ENCODE results near the gene BRMS1.

BRMS1 gene

DNA sequence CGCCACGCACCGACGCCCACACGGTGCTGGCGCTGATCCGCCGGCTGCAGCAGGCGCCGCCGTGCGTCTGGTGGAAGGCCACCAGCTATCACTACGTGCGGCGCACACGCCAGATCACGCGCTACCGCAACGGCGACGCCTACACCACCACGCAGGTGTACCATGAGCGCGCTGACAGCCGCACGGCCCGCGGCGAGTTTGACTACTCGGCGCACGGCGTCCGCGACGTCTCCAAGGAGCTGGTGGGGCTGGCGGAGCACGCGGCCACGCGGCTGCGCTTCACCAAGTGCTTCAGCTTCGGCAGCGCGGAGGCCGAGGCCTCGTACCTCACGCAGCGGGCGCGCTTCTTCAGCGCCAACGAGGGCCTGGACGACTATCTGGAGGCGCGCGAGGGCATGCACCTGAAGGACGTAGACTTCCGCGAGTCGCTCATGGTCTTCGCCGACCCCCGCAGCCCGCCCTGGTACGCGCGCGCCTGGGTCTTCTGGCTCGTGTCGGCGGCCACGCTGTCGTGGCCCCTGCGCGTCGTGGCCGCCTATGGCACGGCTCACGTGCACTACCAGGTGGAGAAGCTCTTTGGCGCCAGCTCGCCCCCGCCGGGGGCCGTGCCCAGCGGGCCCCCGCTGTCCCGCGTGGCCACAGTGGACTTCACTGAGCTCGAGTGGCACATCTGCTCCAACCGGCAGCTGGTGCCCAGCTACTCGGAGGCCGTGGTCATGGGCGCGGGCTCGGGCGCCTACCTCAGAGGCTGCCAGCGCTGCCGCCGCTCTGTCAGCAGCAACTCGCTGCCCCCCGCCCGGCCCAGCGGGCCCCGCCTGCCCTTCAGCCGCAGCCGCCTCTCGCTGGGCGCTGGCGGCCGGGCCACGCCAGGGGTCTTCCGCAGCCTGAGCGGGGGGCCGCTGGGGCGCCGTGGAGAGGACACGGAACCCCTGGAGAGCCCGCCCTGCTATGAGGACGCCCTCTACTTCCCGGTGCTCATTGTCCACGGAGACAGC is 50.0 kb downstream of the BRMS1 start:
- no peak for DNase-seq

DNA sequence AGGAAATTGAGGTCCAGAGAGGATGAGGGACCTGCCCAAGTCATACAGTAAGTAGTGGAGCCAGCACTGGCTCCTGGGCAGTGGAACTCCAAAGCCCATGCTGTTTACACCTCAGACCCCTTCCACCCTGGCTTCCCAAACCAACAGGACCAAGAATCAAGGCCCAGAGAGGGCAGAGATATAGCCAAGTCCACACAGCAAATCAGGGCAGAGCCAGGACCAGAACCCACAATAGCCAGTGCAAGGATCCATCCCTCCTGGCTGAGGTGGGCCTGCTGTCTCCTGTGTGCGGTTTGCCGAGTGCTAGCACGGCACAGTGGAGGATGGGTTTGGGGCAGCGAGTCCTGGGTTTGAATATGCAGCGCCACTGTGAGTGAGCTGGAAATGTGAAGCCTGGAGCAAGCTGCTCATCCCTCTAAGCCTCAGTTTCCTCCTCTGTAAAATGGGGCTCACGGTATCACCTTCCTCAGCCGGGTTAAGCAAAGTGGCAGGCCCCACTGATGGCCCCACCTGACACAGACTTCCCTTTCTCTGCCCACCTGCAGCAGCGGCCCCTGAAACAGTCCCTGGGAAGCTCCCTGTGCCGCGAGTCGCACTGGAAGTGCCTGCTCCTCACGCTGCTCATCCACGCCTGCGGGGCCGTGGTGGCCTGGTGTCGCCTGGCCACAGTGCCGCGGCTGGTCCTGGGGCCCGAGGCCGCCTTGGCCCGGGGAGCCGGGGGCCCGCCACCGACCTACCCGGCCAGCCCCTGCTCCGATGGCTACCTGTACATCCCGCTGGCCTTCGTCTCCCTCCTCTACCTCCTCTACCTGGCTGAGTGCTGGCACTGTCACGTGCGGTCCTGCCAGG is 50.9 kb downstream of the BRMS1 start:
- DNase-seq: no peak

- DNase-seq: no peak
These were observed 51.6 kb downstream of the BRMS1 start for GRCh38 chr11:66293352-66293751.

DNA sequence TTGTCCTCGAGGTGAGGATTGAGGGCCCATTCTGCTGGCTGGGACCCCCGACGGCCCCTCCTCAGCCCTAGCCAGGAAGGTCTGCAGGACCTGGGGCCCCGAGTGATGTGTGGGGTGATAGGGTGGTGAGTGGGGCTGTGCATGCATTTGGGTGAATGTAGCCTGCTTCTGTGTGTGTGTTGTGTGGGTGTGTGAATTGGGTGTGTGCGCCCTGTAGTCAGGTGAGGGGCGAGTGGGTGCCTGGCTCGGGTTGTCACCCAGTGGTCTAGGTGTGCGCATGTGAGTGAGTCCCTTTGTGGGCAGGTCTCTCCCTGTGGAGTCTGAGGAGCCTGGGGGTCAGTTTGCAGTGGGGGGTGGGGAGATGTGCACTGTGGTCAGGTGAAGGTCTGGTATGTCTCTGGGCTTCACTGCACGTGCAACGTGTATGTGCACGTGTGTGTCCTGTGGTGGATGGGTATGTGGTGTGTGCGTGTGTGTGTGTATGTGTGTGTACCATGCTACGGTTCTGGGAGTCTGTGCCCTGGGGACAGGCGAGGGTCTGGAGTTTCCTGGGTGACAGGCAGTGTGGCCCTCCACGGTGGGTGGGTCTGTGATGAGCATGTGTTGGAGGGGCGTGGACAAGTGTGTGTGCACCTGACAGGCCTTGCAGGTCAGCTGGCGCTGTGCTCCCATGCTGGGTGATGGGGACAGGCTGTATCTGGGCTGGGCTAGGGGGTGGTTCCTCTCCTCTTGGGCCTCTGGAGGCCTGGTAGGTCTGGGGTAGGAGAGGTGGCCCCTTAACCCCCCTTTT is 52.2 kb downstream of the BRMS1 start:
- DNase-seq: no peak

DNA sequence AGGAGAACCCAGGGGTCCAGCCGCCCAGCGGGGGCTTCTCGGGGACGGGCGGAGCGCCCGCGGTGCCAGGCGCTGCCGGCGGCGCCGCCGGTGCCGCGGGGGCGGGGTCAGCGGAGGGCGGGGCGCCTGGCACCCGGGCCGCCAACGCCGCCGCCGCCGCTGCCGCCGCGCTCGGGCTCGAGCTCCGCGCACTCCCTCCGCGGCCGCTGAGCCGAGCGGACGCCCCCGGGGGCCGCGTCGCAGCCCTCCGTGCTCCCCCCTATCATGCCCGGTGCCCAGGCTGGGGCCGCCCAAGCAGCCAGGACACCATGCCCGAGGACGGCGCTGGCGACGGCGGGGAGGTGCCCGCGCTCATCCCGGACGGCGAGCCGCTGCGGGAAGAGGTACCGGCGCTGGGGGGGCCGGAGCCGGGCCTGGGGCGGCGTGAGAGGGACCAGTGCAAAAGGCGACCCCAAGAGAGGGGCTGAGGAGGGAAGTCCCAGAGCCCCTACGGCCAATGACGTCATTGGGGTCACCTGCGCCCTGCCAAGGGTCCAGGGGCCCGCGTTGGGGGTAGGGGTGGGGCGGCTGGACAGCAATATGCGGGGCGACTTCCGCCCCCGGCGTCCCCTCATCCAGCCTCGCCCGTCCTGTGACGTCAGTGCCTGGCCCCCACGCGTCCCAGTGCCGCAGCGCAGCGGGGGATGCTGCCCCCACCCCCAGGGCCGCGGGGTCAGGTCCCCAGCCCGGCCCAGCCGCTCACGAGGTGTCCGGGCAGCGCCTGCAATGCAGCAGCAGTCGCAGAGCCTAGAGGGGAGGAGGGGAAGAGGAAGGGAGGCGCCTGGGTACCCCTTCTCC is 53.0 kb downstream of the BRMS1 start, which contains the start of gene TMEM151A:
Gene TMEM151A (plus strand): TSS at position 189 of the 837 bp plus-strand sequence. CDS start 120 bp downstream, at position 309.
- DNase-seq: peak; percentile 46

DNA sequence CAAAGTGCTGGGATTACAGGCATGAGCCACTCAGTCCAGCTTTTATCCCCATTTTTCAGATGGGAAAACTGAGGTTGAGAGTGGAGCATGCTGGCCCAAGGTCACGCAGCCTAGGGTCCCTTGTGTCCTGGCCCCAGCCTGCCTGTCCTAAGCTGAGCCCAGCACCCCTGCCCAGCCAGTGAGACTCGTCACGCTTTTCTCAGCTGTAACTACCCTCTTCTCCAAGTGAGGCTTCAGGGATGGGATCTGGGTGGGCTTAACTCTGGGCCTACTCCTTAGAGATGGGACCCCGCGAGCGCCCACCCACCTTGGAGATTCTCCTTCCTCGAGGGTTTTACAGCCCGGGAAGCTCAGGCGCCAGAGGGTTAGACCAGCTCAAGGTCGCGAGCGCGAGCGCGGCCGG is 53.6 kb downstream of the BRMS1 start:
- DNase-seq: no peak

GRCh38 chr11:66290330-66290621 is 54.6 kb downstream of the BRMS1 start:
- DNase-seq: no peak

GRCh38 chr11:66289548-66290329 is 55.2 kb downstream of the BRMS1 start:
- peak; percentile 90 for DNase-seq

- DNase-seq: peak; percentile 99
These were observed 56.0 kb downstream of the BRMS1 start, which contains the start of gene YIF1A for GRCh38 chr11:66288671-66289547. Gene YIF1A, minus strand, starts transcription at chr11:66289143. Its CDS starts 158 bp downstream, at chr11:66288985.

DNA sequence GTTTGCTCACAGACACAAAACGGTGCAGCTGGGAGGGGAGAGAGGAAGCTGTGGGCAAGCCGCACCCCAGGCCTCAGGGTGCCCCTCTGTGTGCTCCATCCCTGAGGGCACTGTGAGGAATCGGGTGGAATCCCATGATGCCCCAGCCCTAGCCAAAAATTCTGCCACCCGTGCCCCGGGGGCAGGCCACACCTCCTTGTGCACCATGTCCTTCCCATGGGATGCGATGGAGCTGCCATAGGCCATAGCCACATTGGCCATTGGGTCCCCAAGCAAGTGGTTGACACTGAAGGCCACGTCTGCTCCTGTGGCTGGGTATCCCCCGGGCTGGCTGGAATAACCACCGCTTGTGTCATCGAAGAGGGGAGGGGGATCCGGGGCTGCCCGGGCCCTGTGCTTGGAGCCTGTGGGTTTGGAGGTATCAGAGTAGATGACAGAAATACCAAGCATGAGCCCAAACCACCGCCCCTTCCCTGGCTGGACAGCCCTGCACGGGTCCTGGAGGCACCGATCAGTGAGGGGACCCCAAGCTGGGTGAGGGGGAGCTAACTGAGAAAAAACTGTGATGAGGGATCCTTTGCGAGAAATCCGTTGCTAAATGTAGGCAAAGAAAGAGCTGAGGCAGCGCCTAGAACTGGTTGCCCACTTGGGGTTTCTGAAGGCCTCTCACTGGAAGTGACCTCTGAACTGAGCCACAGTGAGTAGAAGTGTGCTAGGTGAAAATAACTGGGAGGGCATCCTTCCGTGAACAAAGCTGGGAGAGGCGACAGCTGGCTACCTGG is 56.8 kb downstream of the BRMS1 start:
- DNase-seq: no peak

Data from stimulated activated CD4-positive, alpha-beta T cell treated with anti-CD3 and anti-CD28 coated beads, Interleukin-15, amount 100 ng/mL, for 24 hours (primary cell).